ACHN (cell line): ENCODE measurements around the gene ADAM12.

Experiments
- DNase-seq: peaks from one replicate; pipeline ENCODE4 v3.0.0-alpha.2; 2015
- in situ Hi-C: cut with HindIII; loops from 2 replicates; pipeline ENCODE4 v1.10.0; 2017; ENCODE audit warnings: low sequenced_read_pairs, low pct_ligation_motif_present, low pct_unique_long_range_greater_than_20kb

The ADAM12 gene

DNA sequence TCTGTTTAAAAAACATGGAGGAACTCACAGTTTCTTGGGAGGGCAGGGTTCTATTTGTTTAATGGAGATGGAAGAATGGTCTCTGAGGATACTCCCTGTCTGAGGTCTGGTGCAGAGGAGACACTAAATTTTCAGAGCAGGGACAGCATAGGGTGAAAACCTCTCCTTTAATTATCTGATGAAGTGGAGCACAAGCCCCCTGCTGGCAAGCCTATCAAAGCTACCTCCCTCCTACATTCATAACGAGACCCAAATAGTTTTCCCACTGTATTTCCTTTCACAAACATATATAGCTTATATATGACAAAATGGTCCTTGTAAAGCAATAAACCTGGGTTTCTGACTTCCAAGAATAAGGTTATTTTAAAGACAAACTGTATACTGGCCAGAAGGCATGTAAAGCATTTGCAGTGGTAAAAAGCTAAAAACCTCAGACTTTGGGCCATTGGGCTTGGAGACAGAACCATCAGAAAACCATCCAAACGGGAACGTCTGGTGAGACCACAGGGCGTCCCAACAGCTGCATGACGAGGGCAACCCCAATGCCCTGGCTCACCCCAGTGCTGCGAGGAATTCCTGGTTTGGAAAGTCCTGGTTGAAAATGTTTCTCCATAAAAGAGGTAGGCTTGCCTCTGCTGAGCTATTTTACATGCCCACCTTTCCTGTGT, 290.6 kb downstream of the ADAM12 start:
- in situ Hi-C loops = no loop called here
- DNase-seq = no peak

DNA sequence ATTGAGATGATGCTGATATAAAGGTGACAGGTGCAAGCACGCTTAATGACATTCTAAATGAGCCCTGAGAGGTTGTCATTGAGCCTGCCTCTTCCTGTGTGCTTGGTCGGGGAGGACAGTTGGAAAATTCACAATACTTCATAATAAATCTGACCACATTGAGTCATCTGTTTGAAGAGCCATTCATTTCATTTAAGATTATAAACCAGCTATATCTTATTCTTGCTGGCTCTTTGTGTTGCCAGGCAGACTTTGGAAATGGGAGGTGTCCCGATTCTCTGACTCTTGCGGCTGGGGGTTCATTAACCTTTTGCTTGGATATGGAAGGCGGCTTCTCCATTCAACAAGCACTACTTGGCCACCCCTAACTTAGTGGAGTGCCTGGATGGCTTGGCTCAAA, 293.7 kb downstream of the ADAM12 start:
- no peak for DNase-seq
- in situ Hi-C loops = no loop called here

DNA sequence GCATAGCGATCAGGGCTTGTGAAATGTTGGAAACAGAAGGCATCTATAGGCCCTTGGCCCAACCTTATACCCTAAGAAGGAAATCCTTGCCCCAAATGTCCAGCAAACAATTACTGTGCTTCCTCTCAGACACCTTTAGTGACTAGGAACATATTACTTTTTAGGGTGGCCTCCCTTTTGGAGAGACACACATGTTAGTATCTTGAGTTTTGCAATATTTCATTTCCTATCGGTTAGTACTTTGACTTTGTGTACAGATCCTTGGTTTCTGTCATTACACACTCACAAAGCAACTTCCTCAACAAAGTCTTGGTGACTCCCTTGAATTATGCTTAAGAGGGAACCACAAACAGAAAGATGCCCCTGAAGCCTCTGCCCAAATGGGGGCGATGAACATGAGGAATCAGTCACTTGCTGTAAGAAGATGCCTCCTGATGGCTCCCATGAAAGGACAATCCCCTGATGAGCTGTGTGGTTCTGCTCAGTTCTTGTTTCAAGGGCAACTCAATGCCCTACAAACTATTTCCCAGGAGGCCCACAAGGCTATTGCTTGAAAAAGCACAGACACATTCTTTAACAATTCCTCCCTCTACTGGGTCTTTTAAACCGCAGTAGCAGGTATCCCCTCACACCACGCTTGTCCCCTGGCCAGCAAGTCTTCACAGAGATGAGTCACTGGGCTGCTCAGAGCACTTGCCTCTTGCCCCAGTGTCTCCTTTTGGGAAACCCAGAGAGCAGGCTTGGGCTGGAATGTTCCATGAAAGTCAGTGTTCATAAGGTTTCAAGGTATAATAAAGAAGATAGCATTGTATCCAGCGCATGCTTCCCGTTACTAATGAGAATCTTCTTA, 295.7 kb downstream of the ADAM12 start:
- in situ Hi-C loops = no loop called here
- DNase-seq = no peak

DNA sequence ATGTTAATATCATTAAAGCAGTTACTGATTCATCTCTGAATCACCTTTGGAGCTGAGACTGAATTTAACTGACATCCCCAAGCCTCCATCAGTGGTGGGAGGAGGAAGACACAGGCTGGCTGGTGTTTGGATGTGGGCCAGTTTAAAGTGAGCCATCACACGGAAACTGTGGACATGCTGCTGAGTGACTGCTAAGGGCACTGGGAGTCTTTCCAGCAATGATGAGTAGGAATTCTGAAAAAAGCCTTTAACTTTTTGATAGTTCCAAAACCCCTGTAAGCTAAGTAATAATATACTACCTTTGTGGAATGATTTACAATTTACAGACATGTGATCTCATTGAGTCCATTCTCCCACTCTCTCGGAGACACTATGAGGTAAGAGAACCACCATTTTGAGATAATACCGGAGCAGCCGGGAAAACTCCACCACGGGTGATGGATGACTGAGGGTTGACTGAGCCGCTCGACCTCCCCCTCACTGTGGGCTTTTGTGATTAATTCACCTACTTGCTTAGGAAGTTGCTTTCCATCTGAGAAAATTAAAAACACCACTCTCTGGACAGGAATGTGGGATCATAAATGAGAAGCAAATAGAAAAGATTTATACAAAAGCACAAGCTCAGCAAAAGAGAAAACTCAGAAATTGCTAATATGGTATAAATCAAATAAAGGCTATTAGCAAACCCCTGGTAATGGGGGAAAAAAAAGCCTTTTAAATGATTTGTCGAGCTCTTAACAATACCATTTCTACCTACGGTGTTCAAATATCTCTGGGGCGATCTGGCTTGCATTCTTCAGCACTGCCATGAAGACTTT, 297.2 kb downstream of the ADAM12 start:
- in situ Hi-C loops = no loop called here

DNA sequence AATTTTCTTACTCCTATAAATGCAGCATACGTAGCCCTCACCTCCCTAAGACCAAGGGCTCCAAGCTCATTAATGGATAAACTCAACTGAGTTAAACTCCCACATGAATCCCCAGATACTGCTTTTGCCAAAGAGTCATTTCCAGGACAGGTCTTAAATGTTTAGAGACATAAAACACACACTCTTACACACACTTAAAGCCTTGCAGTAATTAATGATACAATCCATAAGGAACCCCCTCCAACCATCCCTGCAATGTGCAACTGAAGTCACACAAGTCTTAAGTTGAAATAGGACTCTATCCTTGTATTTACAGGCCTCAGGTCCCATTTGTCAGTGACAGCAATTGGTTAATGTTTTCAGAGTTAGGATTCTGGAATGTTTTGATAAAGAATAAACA, 297.8 kb downstream of the ADAM12 start:
- in situ Hi-C loops = no loop called here
- peak; percentile 24 for DNase-seq

More for the DNA sequence above, 297.2 kb downstream of the ADAM12 start:
- peak; percentile 88 for DNase-seq

DNA sequence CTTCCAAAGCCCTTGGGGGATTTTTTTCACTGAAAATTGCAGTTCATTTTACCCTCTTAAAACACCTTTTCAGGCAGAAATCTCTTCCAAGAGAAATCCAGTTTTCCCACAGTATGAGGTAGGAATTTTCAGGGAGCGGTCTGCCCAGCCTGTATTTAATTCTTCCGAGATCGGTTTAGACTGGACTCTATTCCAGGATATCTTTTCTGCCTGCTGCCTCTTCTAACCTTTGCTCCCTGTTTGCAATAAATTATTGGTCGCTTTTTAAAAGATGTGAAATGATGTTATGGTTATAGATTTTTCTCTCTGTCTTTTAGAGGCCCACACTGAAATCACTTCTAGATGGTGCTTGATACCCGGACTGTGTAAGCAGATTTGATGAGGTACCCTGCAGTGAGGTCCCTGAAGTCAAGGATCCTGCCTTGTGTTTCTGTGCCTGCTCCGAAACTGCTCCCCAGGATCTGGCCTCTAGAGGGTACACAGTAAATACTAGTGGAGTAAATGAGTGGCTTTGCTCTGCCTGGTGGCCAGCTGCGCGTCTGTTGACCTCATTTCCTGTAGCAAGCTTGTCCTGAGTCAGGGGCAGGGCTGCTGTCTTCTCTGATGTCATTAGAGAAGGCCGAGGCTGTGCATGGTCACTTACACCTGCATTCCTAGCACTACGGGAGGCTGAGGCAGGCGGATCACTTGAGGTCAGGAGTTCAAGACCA, 300.3 kb downstream of the ADAM12 start:
- DNase-seq = no peak

DNA sequence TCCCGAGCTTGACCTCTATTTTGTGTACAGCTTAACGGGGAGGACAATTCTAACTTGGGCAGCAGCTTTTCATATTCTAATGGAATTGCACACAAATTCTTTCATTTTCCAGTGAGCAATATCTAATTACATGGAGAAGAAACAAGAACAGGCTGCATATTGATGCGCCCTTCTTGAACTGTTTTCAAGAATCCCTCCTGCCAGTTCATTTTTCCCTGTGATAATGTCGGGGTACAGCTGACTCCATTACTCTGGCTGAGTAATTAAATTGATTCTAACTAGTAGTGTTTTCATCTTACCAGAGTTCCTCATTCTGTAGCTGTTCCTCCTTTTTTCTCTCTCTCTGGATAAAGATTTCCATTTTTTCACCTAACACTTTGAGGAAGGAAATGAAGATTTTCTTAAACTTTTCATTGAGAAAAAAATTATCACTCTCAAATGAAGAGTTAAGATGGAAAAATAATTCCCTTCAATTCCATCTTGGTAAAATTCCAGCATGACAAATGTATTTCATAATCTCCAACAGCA, 301.1 kb downstream of the ADAM12 start:
- in situ Hi-C loops = no loop called here
- DNase-seq = no peak

More for the DNA sequence above, 300.3 kb downstream of the ADAM12 start:
- in situ Hi-C loops = no loop called here

DNA sequence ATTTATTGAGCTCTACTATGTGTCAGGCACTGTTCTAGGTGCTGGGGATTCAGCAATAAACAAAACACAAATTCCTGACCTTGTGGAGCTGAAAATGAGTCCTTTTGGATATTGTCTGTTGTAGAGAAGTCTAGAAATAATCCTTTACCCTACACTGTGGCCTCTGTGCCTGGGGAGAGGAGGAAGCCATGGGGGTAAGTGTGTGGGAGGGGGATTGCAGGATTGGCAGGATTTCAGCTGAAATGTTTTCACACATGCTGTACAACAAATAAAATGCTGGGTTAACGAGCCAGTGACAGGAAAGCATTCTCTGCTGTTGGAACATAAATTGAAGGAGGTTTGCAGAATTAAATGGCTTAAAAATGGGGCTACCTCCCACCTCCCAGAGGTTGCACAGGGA, 302.5 kb downstream of the ADAM12 start:
- in situ Hi-C loops = no loop called here
- no peak for DNase-seq

DNA sequence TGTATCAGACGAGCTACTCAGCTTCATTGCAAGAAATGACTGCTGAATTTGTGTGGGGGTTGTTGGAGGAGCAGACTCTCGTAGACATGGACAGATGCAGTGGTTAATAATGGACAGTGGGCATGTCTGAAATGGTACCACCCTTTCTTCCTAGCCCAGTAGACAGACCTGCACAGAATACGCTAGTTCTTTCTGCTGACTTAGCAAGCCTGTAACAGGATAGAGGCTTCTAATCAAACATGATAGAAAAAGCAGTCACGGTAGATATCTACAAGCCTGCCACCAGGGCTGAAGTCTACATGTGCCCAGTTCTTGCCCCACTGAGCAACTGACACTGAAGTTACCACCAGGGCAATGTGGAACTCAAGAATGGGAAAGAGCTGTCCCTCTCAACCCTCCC, 303.9 kb downstream of the ADAM12 start:
- DNase-seq = no peak
- in situ Hi-C loops = no loop called here

DNA sequence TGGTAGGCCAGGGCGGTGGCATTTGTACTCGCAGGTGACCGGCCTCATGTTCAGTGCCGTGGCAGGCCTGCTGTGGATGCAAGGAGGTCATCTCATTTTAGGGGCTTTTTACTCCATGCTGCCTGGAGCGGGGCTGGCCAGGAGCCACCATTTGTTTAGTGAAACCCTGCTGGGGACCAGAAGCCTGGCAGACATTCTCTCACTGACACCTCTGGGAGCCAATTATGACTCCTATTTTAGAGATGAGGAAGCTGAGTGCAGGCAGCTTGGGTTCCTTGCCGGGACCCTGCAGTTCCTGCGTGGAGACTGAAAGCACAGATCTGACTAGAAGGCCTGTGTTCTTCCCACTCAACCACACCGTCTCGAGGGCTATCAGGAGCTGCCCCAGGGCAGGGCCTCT, 305.3 kb downstream of the ADAM12 start:
- DNase-seq = no peak
- in situ Hi-C loops = no loop called here

DNA sequence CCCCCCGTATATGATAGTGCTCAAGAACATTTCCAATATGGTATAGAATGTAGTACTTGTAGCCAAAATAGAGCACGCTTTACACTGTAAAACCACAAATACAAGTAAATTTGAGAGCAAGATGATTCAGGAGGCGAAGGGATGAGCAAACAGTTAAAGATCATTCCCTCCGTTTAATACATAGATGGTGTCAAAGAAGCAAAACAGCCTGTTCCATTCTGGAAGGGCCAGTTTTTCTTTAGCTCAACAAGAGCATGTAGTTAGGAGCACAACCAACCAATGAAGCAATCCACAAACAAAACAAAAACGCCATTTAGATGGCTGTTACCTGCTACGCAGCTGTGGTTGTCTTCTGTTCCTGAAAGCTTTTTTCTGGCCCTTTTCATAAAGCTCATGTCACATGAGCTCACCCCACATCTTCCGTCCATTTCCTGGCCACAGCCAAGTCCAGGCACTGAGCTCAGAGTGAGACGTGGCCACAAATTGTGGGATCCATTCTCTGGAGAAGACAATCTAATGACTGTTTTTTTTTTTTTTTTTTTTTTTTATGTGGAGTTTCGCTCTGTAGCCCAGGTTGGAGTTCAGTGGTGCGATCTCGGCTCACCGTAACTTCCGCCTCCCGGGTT, 306.3 kb downstream of the ADAM12 start:
- in situ Hi-C loops = no loop called here
- no peak for DNase-seq

DNA sequence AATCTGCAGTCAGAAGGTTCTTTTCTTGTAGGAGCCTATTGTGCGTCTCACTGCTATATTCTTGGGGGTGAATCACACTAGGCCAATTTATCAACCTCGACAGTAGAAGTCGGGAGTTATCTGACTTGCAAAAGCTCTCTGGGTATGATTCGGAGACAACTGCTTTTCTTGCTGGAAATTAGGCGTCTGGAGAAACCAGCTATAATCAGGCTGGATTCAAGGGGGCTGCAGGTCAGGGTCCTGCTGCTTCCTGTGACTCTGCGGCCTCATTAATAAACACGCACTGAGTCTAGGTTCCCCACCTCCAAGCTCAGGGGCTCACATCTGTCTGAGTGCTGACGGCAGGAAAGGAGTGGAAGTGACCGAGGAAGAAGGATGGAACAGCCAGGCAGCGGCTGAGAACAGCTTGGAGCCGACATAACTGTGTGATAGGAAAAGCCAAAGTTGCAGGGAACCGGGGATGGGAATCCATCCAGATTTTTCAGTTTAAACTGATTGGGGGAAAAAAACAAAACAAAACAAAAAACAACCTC, 307.3 kb downstream of the ADAM12 start:
- in situ Hi-C loops = no loop called here
- DNase-seq = peak; percentile 15

DNA sequence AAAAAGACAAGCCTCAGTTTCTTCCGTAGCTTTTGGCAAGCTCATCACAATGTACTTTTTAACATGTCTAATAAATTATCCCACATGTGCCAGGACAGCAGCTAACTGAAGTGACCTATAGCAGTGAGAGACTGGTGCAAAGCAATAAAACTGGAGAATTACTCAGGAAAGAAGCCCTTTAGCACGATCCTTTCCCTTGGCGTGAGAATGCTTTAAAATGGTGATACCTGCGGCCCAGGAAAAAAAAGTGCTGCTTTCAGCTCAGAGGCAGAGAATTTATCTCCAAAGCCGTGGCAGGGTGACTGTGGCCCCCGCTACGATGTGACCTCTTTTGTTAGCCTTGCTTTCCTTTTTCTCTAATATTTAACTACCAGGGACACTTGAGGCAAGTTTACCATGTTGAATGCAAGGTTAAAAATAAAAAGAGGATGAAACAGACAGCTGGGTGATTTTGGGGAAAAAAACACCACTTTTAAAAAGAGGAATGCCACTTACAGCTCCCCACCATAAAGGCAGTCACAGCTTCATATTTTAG, 307.9 kb downstream of the ADAM12 start:
- in situ Hi-C loops = no loop called here

DNA sequence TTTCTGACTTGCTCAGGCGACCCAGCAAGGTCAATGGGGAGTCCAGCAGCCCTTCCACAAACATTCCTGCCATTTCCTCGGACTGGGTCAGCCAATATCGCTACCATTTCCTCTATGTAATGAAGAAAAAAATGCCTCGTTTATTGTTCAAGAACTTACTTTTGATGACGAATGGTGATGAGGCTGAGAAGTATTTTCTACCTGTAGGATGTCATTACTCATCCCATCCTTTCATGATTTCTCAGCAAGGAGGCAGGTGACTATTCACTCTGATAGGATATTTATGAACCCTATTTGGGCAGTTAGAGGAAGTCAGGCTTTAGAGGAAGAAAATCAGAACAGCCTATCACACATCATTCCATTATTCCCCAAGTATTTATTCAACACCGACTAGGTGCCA, 313.3 kb downstream of the ADAM12 start:
- in situ Hi-C loops = no loop called here
- DNase-seq = no peak

More for the DNA sequence above, 307.9 kb downstream of the ADAM12 start:
- no peak for DNase-seq

DNA sequence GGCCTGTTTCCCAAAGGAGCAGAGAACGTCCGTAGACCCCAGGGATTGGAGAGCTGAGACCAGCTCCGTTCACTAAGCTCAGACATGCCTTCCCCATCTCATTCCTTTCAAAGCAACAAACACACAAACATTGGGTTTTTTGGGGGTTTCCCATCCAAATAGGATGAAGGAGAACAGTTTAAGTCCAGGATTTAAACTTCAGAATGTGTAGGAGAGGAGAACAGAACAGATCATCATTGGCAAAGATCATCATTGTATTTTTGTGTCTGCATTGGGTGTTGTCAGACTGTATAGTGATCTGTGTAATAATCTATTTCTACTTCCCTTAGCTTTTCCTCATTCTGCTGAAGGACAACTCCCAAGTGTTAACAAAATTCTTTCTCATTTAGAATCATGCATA, 314.0 kb downstream of the ADAM12 start:
- in situ Hi-C loops = no loop called here
- no peak for DNase-seq

DNA sequence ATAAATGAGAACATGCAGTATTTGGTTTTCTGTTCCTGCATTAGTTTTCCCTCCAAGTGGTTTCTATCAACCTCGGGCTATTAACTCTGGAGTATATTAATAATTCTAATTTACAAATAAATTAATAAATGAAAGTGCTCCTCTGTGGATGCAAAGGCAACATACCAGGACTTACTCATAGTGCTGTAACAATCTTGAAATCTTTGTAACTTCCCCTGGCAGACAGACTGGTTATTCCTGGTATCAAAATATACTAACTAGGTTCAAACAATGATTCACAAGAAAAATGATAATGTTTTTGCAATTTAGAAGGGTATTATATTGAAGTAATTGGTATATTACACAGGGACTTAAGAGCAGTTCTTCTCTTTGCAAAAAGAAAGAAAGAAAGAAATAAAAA, 314.7 kb downstream of the ADAM12 start:
- DNase-seq = no peak
- in situ Hi-C loops = no loop called here

DNA sequence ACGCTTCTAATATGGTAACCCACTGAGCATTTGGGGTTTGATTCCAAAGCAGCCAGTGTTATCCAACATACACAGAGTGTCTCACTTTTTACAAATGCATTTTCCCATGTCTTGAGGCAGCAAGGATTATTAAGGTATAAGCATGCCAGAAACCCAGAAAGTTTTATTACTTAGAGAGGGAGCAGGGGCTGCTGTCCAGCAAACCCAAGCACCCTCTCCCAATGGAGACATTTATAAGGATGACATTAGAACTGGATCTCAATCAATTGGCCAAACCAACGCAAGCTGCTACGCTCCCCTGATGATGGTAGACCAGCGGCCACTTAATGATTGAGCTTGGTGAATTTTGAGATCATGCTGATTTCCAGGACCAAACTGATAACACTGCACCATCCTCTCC, 315.7 kb downstream of the ADAM12 start:
- in situ Hi-C loops = no loop called here
- DNase-seq = no peak
